HEK293 (cell line): ENCODE measurements around the gene BRCA1.

Experiments used
- HOXA7 ChIP-seq: sonication (generic); formaldehyde crosslinking; IDR thresholded peaks from 2 replicates; pipeline ENCODE4 v1.8.1; 2022; ENCODE audit warnings: missing genetic modification reagents, borderline replicate concordance
- HOXC10 ChIP-seq: sonication (generic); formaldehyde crosslinking; IDR thresholded peaks from 2 replicates; pipeline ENCODE4 v1.8.1; 2023; ENCODE audit warnings: mild to moderate bottlenecking, missing genetic modification reagents
- PBX3 ChIP-seq: sonication (generic); formaldehyde crosslinking; IDR thresholded peaks from 2 replicates; pipeline ENCODE4 v1.8.1; 2022; ENCODE audit warnings: mild to moderate bottlenecking, moderate library complexity, missing genetic modification reagents
- PRDM1 ChIP-seq: fragments of 450-650 bp; formaldehyde crosslinking; IDR thresholded peaks from 2 replicates; pipeline ENCODE4; 2016; ENCODE audit warnings: missing biosample characterization, missing genetic modification characterization
- ZNF274 ChIP-seq, 2 experiments: fragments of 200-500 bp in 1 of 2; fragments of 450-650 bp in 1 of 2; sonication (Bioruptor generic) in 1 of 2; formaldehyde crosslinking in 1 of 2; IDR thresholded peaks; 2 replicates each; pipeline versions ENCODE4 v1.5.1 to v1.6.1; 2014 to 2016; ENCODE audit warnings: borderline replicate concordance in 1 of 2, inconsistent platforms in 1 of 2, low read length in 1 of 2, missing biosample characterization in 1 of 2, missing genetic modification characterization in 1 of 2
- ZNF426 ChIP-seq: fragments of 450-650 bp; formaldehyde crosslinking; IDR thresholded peaks from 2 replicates; pipeline ENCODE4 v1.5.1; 2017; ENCODE audit warnings: missing biosample characterization, missing genetic modification characterization, mild to moderate bottlenecking, inconsistent platforms, moderate library complexity
- ZNF510 ChIP-seq: fragments of 450-650 bp; formaldehyde crosslinking; IDR thresholded peaks from 2 replicates; pipeline ENCODE4 v1.5.1; 2018; ENCODE audit warnings: mild to moderate bottlenecking, missing genetic modification characterization, missing biosample characterization; ENCODE audit not compliant: insufficient replicate concordance
- ZNF626 ChIP-seq: fragments of 450-650 bp; sonication (Bioruptor Pico); formaldehyde crosslinking; IDR thresholded peaks from 2 replicates; pipeline ENCODE4 v1.5.1; 2018; ENCODE audit warnings: missing biosample characterization, missing genetic modification characterization, inconsistent platforms
- ZNF658 ChIP-seq: fragments of 450-650 bp; formaldehyde crosslinking; IDR thresholded peaks from 2 replicates; pipeline ENCODE4; 2016; ENCODE audit warnings: missing biosample characterization, missing genetic modification characterization
- ZNF837 ChIP-seq: fragments of 450-650 bp; formaldehyde crosslinking; IDR thresholded peaks from 2 replicates; pipeline ENCODE4 v1.5.1; 2016; ENCODE audit warnings: missing biosample characterization, missing genetic modification characterization
- TF ChIP-seq, protein P1 (sequence below): fragments of 450-650 bp; formaldehyde crosslinking; IDR thresholded peaks from 2 replicates; pipeline ENCODE4 v1.5.1; 2016; ENCODE audit warnings: missing biosample characterization, missing genetic modification characterization
- TF ChIP-seq, protein P2 (sequence below): fragments of 450-650 bp; formaldehyde crosslinking; IDR thresholded peaks from 2 replicates; pipeline ENCODE4 v1.5.1; 2016; ENCODE audit warnings: missing biosample characterization, missing genetic modification characterization
- TF ChIP-seq, protein P3 (sequence below): IDR thresholded peaks from 2 replicates; pipeline ENCODE4 v1.6.1; 2011; ENCODE audit warnings: mild to moderate bottlenecking, low read depth, low read length, borderline replicate concordance

GRCh38 chr17:43010667-43011308 is 114.4 kb downstream of the BRCA1 start:
- TF ChIP-seq, protein P1, sequence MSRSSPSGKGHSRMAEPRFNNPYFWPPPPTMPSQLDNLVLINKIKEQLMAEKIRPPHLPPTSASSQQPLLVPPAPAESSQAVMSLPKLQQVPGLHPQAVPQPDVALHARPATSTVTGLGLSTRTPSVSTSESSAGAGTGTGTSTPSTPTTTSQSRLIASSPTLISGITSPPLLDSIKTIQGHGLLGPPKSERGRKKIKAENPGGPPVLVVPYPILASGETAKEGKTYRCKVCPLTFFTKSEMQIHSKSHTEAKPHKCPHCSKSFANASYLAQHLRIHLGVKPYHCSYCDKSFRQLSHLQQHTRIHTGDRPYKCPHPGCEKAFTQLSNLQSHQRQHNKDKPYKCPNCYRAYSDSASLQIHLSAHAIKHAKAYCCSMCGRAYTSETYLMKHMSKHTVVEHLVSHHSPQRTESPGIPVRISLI (tag by site-specific recombination), result no peak
- TF ChIP-seq, protein P2, sequence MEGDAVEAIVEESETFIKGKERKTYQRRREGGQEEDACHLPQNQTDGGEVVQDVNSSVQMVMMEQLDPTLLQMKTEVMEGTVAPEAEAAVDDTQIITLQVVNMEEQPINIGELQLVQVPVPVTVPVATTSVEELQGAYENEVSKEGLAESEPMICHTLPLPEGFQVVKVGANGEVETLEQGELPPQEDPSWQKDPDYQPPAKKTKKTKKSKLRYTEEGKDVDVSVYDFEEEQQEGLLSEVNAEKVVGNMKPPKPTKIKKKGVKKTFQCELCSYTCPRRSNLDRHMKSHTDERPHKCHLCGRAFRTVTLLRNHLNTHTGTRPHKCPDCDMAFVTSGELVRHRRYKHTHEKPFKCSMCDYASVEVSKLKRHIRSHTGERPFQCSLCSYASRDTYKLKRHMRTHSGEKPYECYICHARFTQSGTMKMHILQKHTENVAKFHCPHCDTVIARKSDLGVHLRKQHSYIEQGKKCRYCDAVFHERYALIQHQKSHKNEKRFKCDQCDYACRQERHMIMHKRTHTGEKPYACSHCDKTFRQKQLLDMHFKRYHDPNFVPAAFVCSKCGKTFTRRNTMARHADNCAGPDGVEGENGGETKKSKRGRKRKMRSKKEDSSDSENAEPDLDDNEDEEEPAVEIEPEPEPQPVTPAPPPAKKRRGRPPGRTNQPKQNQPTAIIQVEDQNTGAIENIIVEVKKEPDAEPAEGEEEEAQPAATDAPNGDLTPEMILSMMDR, result no peak
- TF ChIP-seq, protein P3, sequence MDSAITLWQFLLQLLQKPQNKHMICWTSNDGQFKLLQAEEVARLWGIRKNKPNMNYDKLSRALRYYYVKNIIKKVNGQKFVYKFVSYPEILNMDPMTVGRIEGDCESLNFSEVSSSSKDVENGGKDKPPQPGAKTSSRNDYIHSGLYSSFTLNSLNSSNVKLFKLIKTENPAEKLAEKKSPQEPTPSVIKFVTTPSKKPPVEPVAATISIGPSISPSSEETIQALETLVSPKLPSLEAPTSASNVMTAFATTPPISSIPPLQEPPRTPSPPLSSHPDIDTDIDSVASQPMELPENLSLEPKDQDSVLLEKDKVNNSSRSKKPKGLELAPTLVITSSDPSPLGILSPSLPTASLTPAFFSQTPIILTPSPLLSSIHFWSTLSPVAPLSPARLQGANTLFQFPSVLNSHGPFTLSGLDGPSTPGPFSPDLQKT, result no peak
- TF ChIP-seq PBX3 (CRISPR knock-in tag) (no peak), PRDM1 (tag by site-specific recombination) (no peak), ZNF626 (tag by site-specific recombination) (no peak), HOXC10 (no peak), ZNF426 (tag by site-specific recombination) (no peak), HOXA7 (CRISPR knock-in tag) (no peak), ZNF274 (IDR thresholded peaks at IDR 0.05; ENCODE audit: low read length) (no peak), ZNF274 (tag by site-specific recombination; IDR thresholded peaks at IDR 0.05; ENCODE audit: borderline replicate concordance) (no peak), ZNF510 (no peak), ZNF658 (no peak), ZNF837 (tag by site-specific recombination) (no peak)
